Measurements from ENCODE around the gene C2orf78.

- TF ChIP-seq SMAD1 (IDR thresholded peaks at IDR 0.05; ENCODE audit: low read depth, partially characterized antibody), result no peak
- no peak for TF ChIP-seq EP300 (IDR thresholded peaks at IDR 0.05; ENCODE audit: borderline replicate concordance in 1 of 2, control insufficient read depth in 1 of 2, low read depth in 2 of 2, low read length in 2 of 2)
Measured at GRCh38 chr2:73827018-73827417, 43.0 kb downstream of the C2orf78 start.
